ENCODE measurements around the gene CA14. TPM values are rescaled to one million over a fixed set of nuclear protein-coding genes. Genes with fewer than 3 reads are reported as not detected.
"Not testable (repeated sequence)": the region's sequence is repeated elsewhere in the genome, so short reads cannot be mapped to it uniquely, and the experiment has no call there.

CA14 gene
- total RNA-seq = not detected in 3 replicates
- long read RNA-seq = 0 reads

- DNase-seq (ENCODE audit: low spot score) = no peak
- no peak for TF ChIP-seq CTCF (IDR thresholded peaks at IDR 0.05)
- no peaks in the 10 kb centered on the region for H3K36me3 Mint-ChIP-seq (ENCODE audit: low read depth)
- H3K9me3 Mint-ChIP-seq (ENCODE audit: low read depth) = no peaks in the 10 kb centered on the region
- peak within 1 kb of the TSS; percentile 51 for H3K4me3 Mint-ChIP-seq (ENCODE audit: unreplicated experiment)
- no peak within 1 kb of the TSS for H3K27ac Mint-ChIP-seq (ENCODE audit: unreplicated experiment)
- peaks cover 2% of the 10 kb centered on the region for H3K27me3 Mint-ChIP-seq (ENCODE audit: low read depth)
- H3K4me1 Mint-ChIP-seq (ENCODE audit: low read depth) = peaks cover 29% of the 10 kb centered on the region
Measured at GRCh38 chr1:150257624-150258585, at the start of gene CA14. CA14 (plus strand) TSS chr1:150257774; CDS start chr1:150258129, 355 bp downstream.

- not testable (repeated sequence) for H3K27ac Mint-ChIP-seq (ENCODE audit: unreplicated experiment); DNase-seq (ENCODE audit: low spot score); H3K36me3 Mint-ChIP-seq (ENCODE audit: low read depth); H3K27me3 Mint-ChIP-seq (ENCODE audit: low read depth); H3K4me3 Mint-ChIP-seq (ENCODE audit: unreplicated experiment); H3K9me3 Mint-ChIP-seq (ENCODE audit: low read depth); H3K4me1 Mint-ChIP-seq (ENCODE audit: low read depth)
Measured at GRCh38 chr1:150208460-150208859, 49.1 kb upstream of the CA14 start.

DNA sequence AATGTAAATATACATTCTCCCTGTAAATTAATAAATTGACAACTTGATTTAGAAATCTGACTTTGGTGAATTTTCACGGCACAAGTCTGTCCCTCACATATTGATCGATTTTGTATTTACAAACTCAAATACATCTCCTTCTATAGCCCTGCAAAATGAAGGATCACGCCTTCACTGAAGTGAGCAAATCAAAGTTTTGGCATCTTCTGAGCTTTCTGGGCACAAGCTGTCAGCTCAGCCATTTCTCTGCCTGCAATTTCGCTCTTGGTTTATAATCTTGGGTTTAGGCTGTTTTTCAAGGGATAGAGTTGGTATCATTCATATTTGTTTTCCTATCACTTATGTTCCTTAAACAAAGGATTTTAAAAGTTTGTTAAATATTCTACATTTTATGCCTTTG is 47.5 kb upstream of the CA14 start:
- TF ChIP-seq CTCF (IDR thresholded peaks at IDR 0.05) = no peak
- H3K9me3 Mint-ChIP-seq (ENCODE audit: low read depth) = no peaks in the 10 kb centered on the region
- no peaks in the 10 kb centered on the region for H3K36me3 Mint-ChIP-seq (ENCODE audit: low read depth)
- H3K27ac Mint-ChIP-seq (ENCODE audit: unreplicated experiment) = no peak overlapping the region
- peaks cover 16% of the 10 kb centered on the region for H3K4me1 Mint-ChIP-seq (ENCODE audit: low read depth)
- H3K4me3 Mint-ChIP-seq (ENCODE audit: unreplicated experiment) = no peak overlapping the region
- H3K27me3 Mint-ChIP-seq (ENCODE audit: low read depth) = no peaks in the 10 kb centered on the region
- no peak for DNase-seq (ENCODE audit: low spot score)

DNA sequence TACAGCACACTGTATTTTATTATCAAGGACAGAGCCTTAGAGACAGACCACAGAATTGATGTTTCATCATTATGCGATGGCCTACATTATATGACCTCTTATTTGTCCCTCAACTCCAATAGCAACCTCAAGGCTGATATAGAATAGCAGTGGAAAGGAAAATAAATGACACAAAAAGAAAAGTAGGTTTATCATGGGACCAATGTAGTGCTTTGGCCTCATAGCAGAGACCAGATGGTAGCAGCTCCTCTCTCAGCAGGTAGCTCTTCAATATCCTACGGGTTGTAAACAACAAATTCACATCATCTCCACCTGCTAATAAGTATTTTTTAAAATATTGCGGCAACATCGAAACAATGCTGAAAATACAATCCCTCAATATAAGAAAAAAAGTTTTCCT is 46.9 kb upstream of the CA14 start:
- Mint-ChIP-seq H3K27me3 (ENCODE audit: low read depth) (no peaks in the 10 kb centered on the region), H3K9me3 (ENCODE audit: low read depth) (no peaks in the 10 kb centered on the region), H3K4me3 (ENCODE audit: unreplicated experiment) (no peak overlapping the region), H3K4me1 (ENCODE audit: low read depth) (peaks cover 16% of the 10 kb centered on the region), H3K27ac (ENCODE audit: unreplicated experiment) (no peak overlapping the region), H3K36me3 (ENCODE audit: low read depth) (no peaks in the 10 kb centered on the region)
- DNase-seq (ENCODE audit: low spot score) = no peak
- TF ChIP-seq CTCF (IDR thresholded peaks at IDR 0.05) = no peak

DNA sequence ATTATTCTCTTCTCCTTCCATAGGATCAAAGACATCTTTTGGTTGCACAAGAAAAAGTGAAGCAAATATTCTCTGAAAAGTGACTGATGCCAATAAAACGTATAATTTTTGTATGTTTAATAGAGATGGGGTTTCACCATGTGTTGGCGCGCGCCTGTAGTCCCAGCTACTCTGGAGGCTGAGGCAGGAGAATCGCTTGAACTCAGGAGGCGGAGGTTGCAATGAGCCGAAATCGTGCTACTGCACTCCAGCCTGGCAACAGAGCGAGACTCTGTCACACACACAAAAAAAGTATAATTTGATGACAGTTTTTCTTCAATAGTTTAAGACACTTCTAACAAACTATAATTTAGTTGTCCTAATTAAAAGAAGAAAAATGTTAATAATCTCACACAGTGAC is 45.5 kb upstream of the CA14 start:
- Mint-ChIP-seq H3K27me3 (ENCODE audit: low read depth) (no peaks in the 10 kb centered on the region), H3K4me1 (ENCODE audit: low read depth) (peaks cover 16% of the 10 kb centered on the region), H3K4me3 (ENCODE audit: unreplicated experiment) (no peak overlapping the region), H3K27ac (ENCODE audit: unreplicated experiment) (no peak overlapping the region), H3K36me3 (ENCODE audit: low read depth) (no peaks in the 10 kb centered on the region), H3K9me3 (ENCODE audit: low read depth) (no peaks in the 10 kb centered on the region)
- TF ChIP-seq CTCF (IDR thresholded peaks at IDR 0.05) = no peak
- no peak for DNase-seq (ENCODE audit: low spot score)
